AG09319 (cell line): ENCODE measurements around the gene ETNK1.

Source experiments
- DNase-seq: peaks from one replicate; pipeline ENCODE4 v3.0.0-alpha.2; 2010; ENCODE audit warnings: low read depth; ENCODE audit errors: extremely low read depth
- CTCF ChIP-seq: IDR thresholded peaks from 2 replicates; pipeline ENCODE4 v1.5.1; 2011; ENCODE audit warnings: low read depth, mild to moderate bottlenecking, inconsistent platforms, low read length, moderate library complexity

The ETNK1 gene

GRCh38 chr12:22702690-22703089 lies 77.7 kb downstream of the ETNK1 start:
- TF ChIP-seq CTCF: no peak
- DNase-seq: no peak

- no peak for DNase-seq
- TF ChIP-seq CTCF: peak; percentile 34
These were observed 84.3 kb downstream of the ETNK1 start for GRCh38 chr12:22709292-22709691.

- TF ChIP-seq CTCF: no peak
- DNase-seq: no peak
These were observed 87.1 kb downstream of the ETNK1 start for GRCh38 chr12:22712083-22712482.

- no peak for DNase-seq
- TF ChIP-seq CTCF: no peak
These were observed 90.3 kb downstream of the ETNK1 start for GRCh38 chr12:22715254-22715653.

GRCh38 chr12:22719745-22720144 lies 94.8 kb downstream of the ETNK1 start:
- no peak for TF ChIP-seq CTCF
- no peak for DNase-seq

- DNase-seq: no peak
- TF ChIP-seq CTCF: no peak
These were observed 97.1 kb downstream of the ETNK1 start for GRCh38 chr12:22722081-22722480.

- DNase-seq: no peak
- no peak for TF ChIP-seq CTCF
These were observed 97.8 kb downstream of the ETNK1 start for GRCh38 chr12:22722779-22723178.

GRCh38 chr12:22728987-22729386 lies 104.0 kb downstream of the ETNK1 start:
- no peak for DNase-seq
- TF ChIP-seq CTCF: no peak
